ENCODE measurements around the gene DGKH.

DNA sequence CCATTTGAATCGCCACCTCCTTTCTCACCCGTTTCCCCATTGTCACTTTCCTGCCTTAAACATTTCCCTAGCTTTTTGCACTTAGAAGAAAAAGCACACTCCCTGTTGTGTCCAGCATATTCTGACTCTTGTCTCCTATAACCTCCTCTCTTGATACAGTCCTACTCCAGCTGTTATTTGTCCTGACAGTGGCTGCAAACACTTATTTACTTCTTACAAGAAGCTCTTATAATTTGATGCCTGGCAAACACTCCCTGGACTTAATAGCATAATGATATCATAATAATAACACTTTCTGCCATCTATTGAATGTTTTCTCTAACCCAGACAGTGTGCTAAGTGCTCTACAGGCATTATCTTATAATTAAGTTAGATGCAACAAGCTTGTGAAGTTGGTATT, 76.6 kb downstream of the DGKH start:
- TF ChIP-seq CTCF (conservative IDR thresholded peaks at IDR 0.05; ENCODE audit: low read length) (no peak), EZH2phosphoT487 (IDR thresholded peaks at IDR 0.05; ENCODE audit: borderline replicate concordance) (no peak)
